IPS DF 6.9 (cell line): ENCODE measurements around the gene NPFF.
A peak's percentile ranks its signal among the peaks of the same experiment; 100 is the strongest.

Experiments used
- DNase-seq: peaks from one replicate; pipeline ENCODE4 v3.0.0-alpha.2; 2013; ENCODE audit warnings: low read depth, low spot score
- H3K27ac ChIP-seq: one replicate; pipeline ENCODE4 v1.5.1; 2013; ENCODE audit warnings: low read length, control low read depth
- H3K27me3 ChIP-seq: 2 replicates; pipeline ENCODE4 v1.6.1; 2013; ENCODE audit warnings: mild to moderate bottlenecking, low read length; ENCODE audit not compliant: control insufficient read depth, insufficient read depth
- H3K36me3 ChIP-seq: 2 replicates; pipeline ENCODE4 v1.6.1; 2013; ENCODE audit warnings: low read length; ENCODE audit not compliant: control insufficient read depth, insufficient read depth
- H3K4me1 ChIP-seq: 2 replicates; pipeline ENCODE4 v1.6.1; 2013; ENCODE audit warnings: low read length; ENCODE audit not compliant: control insufficient read depth, insufficient read depth
- H3K4me3 ChIP-seq: 2 replicates; pipeline ENCODE4 v1.5.1; 2013; ENCODE audit warnings: mild to moderate bottlenecking, low read length
- H3K9me3 ChIP-seq: 2 replicates; pipeline ENCODE4 v1.6.1; 2013; ENCODE audit warnings: low read length, inconsistent platforms; ENCODE audit not compliant: control insufficient read depth, insufficient read depth
- WGBS: extraction: QIAGEN DNeasy Blood & Tissue Kit; methylation state at CpG from one replicate; pipeline ENCODE4 v1.1.7; 2013; ENCODE audit warnings: mixed read lengths, missing lambda C conversion rate; ENCODE audit not compliant: insufficient read length, insufficient coverage; 5-methylcytosine and 5-hydroxymethylcytosine counted together

Gene NPFF

DNA sequence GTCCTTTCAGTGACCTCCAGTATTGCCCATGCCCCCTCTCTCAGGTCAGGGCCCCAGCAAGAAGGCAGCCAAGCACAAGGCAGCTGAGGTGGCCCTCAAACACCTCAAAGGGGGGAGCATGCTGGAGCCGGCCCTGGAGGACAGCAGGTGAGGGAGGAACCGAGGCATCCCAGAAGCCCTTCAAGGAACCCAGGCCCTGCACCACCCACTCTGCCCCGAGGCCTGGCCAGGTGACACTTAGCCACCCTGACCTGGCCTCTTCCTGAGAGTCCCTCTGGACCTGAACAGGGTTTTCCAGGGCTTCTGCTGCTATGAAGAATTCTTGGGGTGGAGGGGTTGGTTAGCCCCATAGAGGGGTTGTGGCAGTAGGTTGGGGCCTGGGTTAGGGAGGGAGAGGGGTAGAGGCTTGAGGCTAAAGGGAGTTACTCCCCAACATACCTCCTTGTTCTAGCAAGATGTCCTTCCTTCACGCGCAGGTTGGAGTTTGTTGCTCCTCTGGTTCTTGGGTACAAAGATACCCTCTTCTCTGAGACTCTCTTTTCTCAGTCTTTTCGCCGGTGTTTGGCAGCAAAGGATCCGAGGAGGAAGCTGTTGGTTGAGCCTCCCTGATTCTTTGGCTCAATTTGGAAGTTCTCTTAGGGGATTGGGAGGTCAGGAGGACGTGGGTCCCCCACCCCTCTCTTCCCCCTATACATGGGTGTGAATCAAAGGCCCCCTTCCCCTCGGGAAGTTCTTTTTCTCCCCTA, 4.1 kb downstream of the NPFF start:
- H3K4me3 ChIP-seq = no peak overlapping the region
- H3K27ac ChIP-seq = no peak overlapping the region
- WGBS = no CpG with 5 or more reads among the region's 10 CpGs
- H3K4me1 ChIP-seq = peaks cover 9% of the 10 kb centered on the region; the same call in 1 of the 2 replicates
- H3K9me3 ChIP-seq = no peaks in the 10 kb centered on the region
- no peaks in the 10 kb centered on the region for H3K27me3 ChIP-seq
- peaks cover 13% of the 10 kb centered on the region; the same call in 1 of the 2 replicates for H3K36me3 ChIP-seq
- DNase-seq = no peak

DNA sequence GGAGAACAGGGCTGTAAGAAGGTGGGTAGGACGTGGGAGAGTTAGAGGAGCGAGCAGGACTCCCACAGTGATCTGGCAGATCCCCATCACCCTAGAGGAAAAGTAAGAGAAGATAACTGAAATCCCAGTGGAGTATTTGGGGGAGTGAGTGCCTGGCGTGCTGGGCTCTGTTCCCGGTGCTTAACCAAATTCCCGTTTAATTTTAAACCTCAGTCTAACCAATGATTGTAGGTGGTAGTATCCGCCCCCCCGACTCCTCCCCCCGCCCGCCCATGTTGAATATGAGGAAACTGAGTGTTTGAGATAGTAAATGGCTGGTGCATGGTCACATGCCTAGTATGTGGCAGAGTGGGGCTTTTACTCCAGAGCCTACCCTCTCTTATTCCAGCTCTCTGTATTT, 5.0 kb downstream of the NPFF start:
- H3K27ac ChIP-seq = no peak overlapping the region
- DNase-seq = no peak
- peaks cover 13% of the 10 kb centered on the region; the same call in 1 of the 2 replicates for H3K36me3 ChIP-seq
- WGBS = no CpG with 5 or more reads among the region's 9 CpGs
- H3K4me1 ChIP-seq = peaks cover 10% of the 10 kb centered on the region; the same call in 1 of the 2 replicates
- no peaks in the 10 kb centered on the region for H3K9me3 ChIP-seq
- no peaks in the 10 kb centered on the region for H3K27me3 ChIP-seq
- H3K4me3 ChIP-seq = no peak overlapping the region

DNA sequence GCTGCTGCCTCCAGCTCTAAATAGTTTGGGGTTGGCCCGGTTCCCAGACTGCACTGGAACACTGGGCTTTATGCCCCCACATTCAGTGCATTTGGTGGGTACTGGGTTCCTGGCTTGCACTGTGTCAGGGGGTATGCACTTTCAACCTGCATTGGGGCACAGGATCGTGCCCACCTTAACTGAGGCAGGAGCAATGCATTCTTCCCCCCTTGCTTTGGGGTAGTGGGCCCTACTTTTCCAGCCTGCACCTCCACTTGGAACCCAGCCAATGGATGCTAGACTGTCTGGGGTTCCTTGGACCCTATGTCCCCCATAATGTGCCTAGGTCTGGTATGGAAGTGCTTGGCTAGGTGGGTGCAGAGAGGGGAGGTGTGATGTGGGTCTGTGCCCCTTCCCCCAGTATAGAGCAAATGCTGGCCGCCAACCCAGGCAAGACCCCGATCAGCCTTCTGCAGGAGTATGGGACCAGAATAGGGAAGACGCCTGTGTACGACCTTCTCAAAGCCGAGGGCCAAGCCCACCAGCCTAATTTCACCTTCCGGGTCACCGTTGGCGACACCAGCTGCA, 5.6 kb downstream of the NPFF start:
- Histone ChIP-seq H3K27me3 (no peaks in the 10 kb centered on the region), H3K27ac (no peak overlapping the region), H3K36me3 (peaks cover 8% of the 10 kb centered on the region; the same call in 1 of the 2 replicates), H3K4me1 (peaks cover 11% of the 10 kb centered on the region; the same call in 1 of the 2 replicates), H3K4me3 (peak overlapping the region; percentile 74; the same call in 1 of the 2 replicates), H3K9me3 (no peaks in the 10 kb centered on the region)
- no peak for DNase-seq
- WGBS = no CpG with 5 or more reads among the region's 10 CpGs

DNA sequence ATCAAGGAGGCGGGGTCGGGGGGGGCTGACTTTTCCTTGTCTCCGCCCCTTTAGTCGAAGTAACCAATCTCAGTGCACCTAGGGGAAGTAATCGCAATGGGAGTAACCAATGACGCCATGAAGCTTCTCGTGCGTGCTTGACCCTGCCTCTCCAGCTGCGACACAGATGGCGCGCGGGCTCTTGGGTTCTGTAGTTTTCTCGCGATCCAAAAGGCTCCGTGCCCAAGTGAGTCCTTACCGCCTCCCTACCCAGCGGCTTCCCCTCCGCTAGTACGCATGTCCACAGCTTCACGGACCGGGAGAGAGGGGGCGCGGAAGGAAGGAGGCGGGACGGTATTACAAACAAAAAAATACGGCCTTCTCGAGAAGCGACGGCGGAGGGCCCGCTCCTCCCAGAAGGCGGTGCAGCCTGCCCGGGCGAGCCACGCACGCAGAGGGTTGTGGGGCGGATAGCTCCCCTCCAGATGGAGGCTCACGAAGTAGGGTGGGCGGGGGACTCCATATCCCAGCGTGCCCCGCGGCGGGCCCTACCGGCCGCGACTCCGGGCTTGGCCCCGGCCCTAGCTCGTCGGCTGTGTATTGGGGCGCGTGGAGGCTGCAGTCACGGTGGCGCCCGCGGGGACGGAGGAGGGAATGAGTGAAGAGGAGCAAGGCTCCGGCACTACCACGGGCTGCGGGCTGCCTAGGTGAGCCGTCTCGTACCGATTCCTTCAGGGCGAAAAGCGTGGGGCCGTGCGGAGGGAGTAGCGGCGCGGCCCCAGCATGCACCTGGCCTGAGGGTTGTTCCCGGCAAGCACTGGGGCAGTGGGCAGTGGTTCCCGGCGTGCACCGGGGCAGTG, 6.3 kb downstream of the NPFF start, which contains the start of gene TARBP2:
TSS of gene TARBP2 (plus strand) at position 508 of the 839 bp plus-strand sequence. CDS start at position 634, 126 bp downstream.
- H3K36me3 ChIP-seq = peaks cover 2% of the 10 kb centered on the region; the same call in 1 of the 2 replicates
- no CpG with 5 or more reads among the region's 74 CpGs for WGBS
- no peak within 1 kb of the TSS for H3K27ac ChIP-seq
- H3K27me3 ChIP-seq = no peaks in the 10 kb centered on the region
- H3K9me3 ChIP-seq = no peaks in the 10 kb centered on the region
- peak within 1 kb of the TSS; percentile 74; the same call in 1 of the 2 replicates for H3K4me3 ChIP-seq
- peaks cover 13% of the 10 kb centered on the region; the same call in 1 of the 2 replicates for H3K4me1 ChIP-seq
- peak; percentile 98 for DNase-seq

DNA sequence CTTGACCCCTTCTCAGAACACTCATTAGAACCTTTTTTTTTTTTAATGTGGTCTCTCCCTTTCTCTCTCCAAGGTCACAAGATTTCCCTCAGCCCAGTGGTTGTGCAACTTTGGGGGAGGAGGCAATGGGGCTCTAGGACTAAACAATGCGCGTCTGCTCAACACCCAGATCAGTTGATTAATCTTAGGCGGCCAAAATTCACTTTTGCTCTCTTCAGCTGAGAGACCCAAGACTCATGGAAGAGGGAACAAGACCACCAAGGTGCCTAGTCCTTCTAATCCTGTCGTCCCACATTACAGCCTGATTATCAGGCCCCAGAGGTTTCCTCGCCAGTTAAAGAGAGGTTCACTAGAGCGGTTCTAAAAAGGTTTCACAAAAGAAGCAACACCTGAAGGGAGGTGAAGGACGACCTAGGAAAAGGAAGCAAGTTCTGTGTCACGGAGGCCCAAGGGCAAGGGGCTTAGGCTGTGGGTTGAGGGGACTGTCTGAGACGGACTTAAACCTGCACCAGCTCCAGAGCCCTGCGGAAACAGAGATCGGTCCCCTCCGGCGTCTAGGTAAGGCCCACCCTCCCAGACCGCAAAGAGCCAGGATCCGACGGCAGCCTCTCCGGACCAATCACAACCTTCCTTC, 7.0 kb downstream of the NPFF start:
- Histone ChIP-seq H3K27ac (no peak overlapping the region), H3K36me3 (no peaks in the 10 kb centered on the region; the same call in 1 of the 2 replicates), H3K9me3 (no peaks in the 10 kb centered on the region), H3K4me1 (peaks cover 13% of the 10 kb centered on the region; the same call in 1 of the 2 replicates), H3K27me3 (no peaks in the 10 kb centered on the region), H3K4me3 (peak overlapping the region; percentile 42; the same call in 1 of the 2 replicates)
- no CpG with 5 or more reads among the region's 17 CpGs for WGBS
- DNase-seq = no peak

DNA sequence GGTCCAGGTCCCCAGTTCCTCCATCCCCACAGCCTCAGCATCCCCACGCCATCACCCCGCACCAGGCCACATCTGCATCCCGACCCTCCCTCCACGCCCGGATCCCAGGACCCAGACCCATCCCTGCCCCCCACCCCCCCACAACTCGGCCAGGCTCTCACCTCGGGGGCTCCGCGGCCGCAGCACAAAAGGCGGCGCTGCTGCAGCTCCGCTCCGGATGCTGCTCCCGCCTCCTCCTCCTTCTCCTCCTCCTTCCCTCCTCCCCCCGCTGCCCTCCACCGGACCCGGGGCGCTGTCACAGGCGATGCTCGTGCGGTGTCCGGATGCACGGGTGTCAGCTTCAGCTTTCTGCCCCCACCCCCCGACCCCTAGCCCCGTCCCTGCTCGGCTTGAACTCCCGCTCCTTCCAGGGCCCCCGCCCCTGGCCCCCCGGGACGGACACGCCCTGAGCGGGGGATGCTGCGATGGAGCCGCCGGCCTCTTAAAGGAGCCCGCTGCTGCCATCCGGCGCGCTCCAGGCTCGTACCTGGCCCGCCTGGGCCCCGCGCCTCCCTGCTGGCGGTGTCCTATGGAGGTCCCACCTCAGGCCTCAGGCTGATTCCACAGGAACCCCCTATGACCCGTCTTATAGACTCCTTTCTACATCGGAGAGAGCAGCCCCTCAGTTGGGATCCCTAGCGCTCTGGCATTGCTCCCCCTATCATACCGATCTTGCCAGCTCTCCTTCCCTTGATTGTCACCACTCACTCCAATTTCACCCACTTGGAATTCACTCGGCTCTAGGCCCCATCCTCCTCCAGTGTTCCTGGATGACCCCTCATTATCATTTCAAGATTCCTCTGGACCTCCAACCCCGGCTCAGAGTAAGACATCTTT, 7.8 kb downstream of the NPFF start, which contains the start of gene MAP3K12:
TSS of gene MAP3K12 (minus strand) at position 193 of the 876 bp plus-strand sequence. CDS start 12,067 bp downstream, outside the sequence.
- peak within 1 kb of the TSS; percentile 72 for H3K4me3 ChIP-seq
- no peak for DNase-seq
- WGBS = no CpG with 5 or more reads among the region's 51 CpGs
- no peaks in the 10 kb centered on the region; the same call in 1 of the 2 replicates for H3K36me3 ChIP-seq
- peaks cover 13% of the 10 kb centered on the region; the same call in 1 of the 2 replicates for H3K4me1 ChIP-seq
- no peaks in the 10 kb centered on the region for H3K9me3 ChIP-seq
- no peaks in the 10 kb centered on the region for H3K27me3 ChIP-seq
- H3K27ac ChIP-seq = no peak within 1 kb of the TSS

DNA sequence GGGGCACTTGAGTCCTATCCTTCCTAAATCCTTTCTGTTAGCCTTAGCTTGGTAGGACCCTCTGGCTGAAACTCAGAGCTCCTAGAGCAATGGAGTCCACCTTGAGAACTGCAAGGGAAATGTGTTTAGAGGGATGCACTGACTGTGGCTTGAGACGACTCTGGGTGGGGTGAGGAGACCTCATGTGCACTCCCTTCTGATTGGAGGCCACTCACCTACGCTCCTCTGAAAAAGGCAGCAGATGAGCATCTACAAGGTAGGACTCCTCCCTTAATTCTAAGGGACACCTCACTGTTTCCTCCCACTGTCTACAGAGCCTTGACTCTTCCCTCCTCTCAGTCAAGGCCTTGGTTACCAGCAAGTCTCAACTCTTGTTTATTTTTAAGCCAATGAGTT, 9.1 kb downstream of the NPFF start:
- no peaks in the 10 kb centered on the region for H3K36me3 ChIP-seq
- no peaks in the 10 kb centered on the region for H3K27me3 ChIP-seq
- WGBS = no CpG with 5 or more reads among the region's 2 CpGs
- H3K4me3 ChIP-seq = no peak overlapping the region
- DNase-seq = no peak
- peaks cover 16% of the 10 kb centered on the region; the same call in 1 of the 2 replicates for H3K4me1 ChIP-seq
- H3K27ac ChIP-seq = no peak overlapping the region
- no peaks in the 10 kb centered on the region for H3K9me3 ChIP-seq

DNA sequence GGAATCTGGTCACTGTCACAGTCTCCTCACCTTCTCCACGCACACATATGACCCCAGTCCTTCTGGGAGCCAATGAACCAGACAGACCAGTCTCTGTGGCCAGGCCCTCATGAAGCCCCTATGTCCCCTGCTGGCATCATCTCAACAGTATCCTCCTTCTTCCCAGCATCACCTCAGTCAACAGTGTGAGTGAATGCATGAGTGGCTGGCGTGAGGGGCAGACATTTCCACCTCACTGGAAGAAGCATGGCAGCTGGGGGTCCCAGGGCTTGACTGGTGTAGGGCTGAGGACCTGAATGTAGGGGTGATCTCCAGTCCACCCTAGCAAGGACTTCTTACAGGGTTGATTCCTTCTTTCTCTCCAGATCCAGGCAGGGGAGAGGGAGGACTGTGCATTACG, 9.8 kb downstream of the NPFF start:
- Histone ChIP-seq H3K36me3 (no peaks in the 10 kb centered on the region), H3K27ac (no peak overlapping the region), H3K27me3 (no peaks in the 10 kb centered on the region), H3K4me1 (peaks cover 16% of the 10 kb centered on the region; the same call in 1 of the 2 replicates), H3K4me3 (no peak overlapping the region), H3K9me3 (no peaks in the 10 kb centered on the region)
- no peak for DNase-seq
- WGBS = no CpG with 5 or more reads among the region's 3 CpGs

DNA sequence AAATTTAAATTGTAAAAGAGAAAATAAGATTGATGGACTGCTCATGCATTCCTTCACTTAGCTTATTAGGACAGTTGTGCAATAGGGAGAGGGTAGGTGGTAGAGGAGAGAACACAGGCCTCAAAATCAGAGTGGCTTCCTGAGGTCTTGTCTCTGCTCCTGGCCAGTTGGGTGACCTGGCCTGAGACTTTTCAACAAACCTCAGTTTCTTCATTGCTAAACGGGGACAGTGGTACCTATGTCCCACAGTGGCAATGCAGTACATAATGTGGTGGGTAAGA, 10.6 kb downstream of the NPFF start:
- Histone ChIP-seq H3K27ac (no peak overlapping the region), H3K27me3 (no peaks in the 10 kb centered on the region), H3K4me1 (peaks cover 13% of the 10 kb centered on the region; the same call in 1 of the 2 replicates), H3K9me3 (no peaks in the 10 kb centered on the region), H3K4me3 (no peak overlapping the region), H3K36me3 (no peaks in the 10 kb centered on the region)
- DNase-seq = no peak
- no CpG with 5 or more reads among the region's 1 CpG for WGBS
